ENCODE data around the gene RAB26. TPM values are rescaled to one million over a fixed set of nuclear protein-coding genes. Genes with fewer than 3 reads are reported as not detected.
A peak's percentile ranks its signal among the peaks of the same experiment; 100 is the strongest.

Gene RAB26
- total and polyA plus RNA-seq, 2 of the 13 experiments (the other 11 are each of a cell fraction or from before 2014, with no cell fraction given) = 0.86 to 3.6 TPM

DNA sequence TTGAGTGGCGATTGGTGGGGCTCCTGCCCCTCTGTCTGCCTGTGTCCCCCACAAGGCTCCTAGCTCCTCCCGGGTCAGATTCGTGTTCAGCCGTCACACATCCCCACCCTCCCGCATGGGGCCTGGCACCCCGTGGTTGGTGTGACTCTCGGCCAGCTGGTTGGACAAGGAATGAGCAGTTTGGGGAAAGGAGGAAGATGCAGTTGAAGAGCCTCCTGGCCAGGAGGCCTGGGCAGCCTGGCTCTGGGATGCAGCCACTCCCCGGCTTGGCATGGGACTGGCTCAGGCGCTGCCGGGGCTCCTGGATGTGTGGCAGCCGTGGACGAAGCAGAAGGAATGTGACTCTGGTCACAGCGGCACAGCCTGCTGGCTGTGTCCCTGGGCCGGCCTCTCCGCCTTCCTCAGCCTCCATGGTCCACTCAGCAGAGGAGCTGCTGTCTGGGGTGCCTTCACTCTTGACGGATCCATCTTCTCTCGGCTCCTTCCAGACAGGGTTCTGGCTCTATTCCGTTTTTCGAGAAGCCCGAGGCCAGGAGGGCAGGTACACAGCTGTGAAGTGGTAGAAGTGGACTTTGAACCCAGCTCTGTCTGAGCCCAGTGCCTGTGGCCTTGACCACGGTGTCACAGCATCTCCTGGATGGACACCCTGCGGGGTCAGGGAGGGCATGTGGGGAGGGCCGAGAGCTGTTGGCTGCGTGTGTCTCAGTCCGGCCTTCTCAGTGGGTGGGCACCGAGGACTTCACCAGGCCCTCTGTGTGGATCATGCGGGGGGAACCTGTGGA, 9.2 kb downstream of the RAB26 start (continued):
- TF ChIP-seq ZNF460 (CRISPR knock-in tag; IDR thresholded peaks at IDR 0.05; ENCODE audit: borderline replicate concordance) (no peak; the same call in 1 of the 2 replicates), IKZF4 (CRISPR knock-in tag; IDR thresholded peaks at IDR 0.05; ENCODE audit: borderline replicate concordance, low read depth, not compliant biosample characterization) (no peak), FOSL2 (CRISPR knock-in tag; IDR thresholded peaks at IDR 0.05) (peak; percentile 67), ZFP36L1 (CRISPR knock-in tag; IDR thresholded peaks at IDR 0.05) (no peak), ZNF7 (CRISPR knock-in tag; IDR thresholded peaks at IDR 0.05) (no peak), ZNF234 (CRISPR knock-in tag; conservative IDR thresholded peaks at IDR 0.05) (no peak), NFIB (CRISPR knock-in tag; IDR thresholded peaks at IDR 0.05; ENCODE audit: borderline replicate concordance) (no peak), SOX6 (IDR thresholded peaks at IDR 0.05) (no peak), SOX6 (CRISPR knock-in tag; IDR thresholded peaks at IDR 0.05) (peak; percentile 79), TGIF2 (CRISPR knock-in tag; IDR thresholded peaks at IDR 0.05) (peak; percentile 48; the same call in 1 of the 2 replicates), RORA (CRISPR knock-in tag; IDR thresholded peaks at IDR 0.05) (no peak), RAD21 (CRISPR knock-in tag; IDR thresholded peaks at IDR 0.05) (no peak), ZNF674 (CRISPR knock-in tag; IDR thresholded peaks at IDR 0.05; ENCODE audit: low read depth) (no peak), MEIS1 (CRISPR knock-in tag; IDR thresholded peaks at IDR 0.05; ENCODE audit: borderline replicate concordance) (no peak), ZNF775 (CRISPR knock-in tag; IDR thresholded peaks at IDR 0.05; ENCODE audit: borderline replicate concordance) (no peak), ZNF207 (IDR thresholded peaks at IDR 0.05; ENCODE audit: borderline replicate concordance) (no peak), ZNF230 (CRISPR knock-in tag; IDR thresholded peaks at IDR 0.05) (no peak), RARA (CRISPR knock-in tag; IDR thresholded peaks at IDR 0.05) (peak; percentile 100), NFYB (CRISPR knock-in tag; IDR thresholded peaks at IDR 0.05) (no peak), ZNF788 (CRISPR knock-in tag; IDR thresholded peaks at IDR 0.05; ENCODE audit: borderline replicate concordance) (peak; percentile 85)
- TF ChIP-seq, protein P1, sequence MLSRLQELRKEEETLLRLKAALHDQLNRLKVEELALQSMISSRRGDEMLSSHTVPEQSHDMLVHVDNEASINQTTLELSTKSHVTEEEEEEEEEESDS (CRISPR knock-in tag; IDR thresholded peaks at IDR 0.05; ENCODE audit: borderline replicate concordance) = no peak
- TF ChIP-seq, protein P2, sequence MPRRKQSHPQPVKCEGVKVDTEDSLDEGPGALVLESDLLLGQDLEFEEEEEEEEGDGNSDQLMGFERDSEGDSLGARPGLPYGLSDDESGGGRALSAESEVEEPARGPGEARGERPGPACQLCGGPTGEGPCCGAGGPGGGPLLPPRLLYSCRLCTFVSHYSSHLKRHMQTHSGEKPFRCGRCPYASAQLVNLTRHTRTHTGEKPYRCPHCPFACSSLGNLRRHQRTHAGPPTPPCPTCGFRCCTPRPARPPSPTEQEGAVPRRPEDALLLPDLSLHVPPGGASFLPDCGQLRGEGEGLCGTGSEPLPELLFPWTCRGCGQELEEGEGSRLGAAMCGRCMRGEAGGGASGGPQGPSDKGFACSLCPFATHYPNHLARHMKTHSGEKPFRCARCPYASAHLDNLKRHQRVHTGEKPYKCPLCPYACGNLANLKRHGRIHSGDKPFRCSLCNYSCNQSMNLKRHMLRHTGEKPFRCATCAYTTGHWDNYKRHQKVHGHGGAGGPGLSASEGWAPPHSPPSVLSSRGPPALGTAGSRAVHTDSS (CRISPR knock-in tag; conservative IDR thresholded peaks at IDR 0.05) = no peak
- TF ChIP-seq, protein P3, sequence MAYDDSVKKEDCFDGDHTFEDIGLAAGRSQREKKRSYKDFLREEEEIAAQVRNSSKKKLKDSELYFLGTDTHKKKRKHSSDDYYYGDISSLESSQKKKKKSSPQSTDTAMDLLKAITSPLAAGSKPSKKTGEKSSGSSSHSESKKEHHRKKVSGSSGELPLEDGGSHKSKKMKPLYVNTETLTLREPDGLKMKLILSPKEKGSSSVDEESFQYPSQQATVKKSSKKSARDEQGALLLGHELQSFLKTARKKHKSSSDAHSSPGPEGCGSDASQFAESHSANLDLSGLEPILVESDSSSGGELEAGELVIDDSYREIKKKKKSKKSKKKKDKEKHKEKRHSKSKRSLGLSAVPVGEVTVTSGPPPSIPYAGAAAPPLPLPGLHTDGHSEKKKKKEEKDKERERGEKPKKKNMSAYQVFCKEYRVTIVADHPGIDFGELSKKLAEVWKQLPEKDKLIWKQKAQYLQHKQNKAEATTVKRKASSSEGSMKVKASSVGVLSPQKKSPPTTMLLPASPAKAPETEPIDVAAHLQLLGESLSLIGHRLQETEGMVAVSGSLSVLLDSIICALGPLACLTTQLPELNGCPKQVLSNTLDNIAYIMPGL (CRISPR knock-in tag; IDR thresholded peaks at IDR 0.05; ENCODE audit: borderline replicate concordance in 1 of 2, low read depth in 1 of 2) = peak; percentile 18 to 42; a peak in 1 of 4 replicates
